Endothelial cell of umbilical vein (primary cell): ENCODE measurements around the gene BCL7C. TPM values are rescaled to one million over a fixed set of nuclear protein-coding genes. Genes with fewer than 3 reads are reported as not detected.

ENCODE experiments used
- BruUV-seq: library from RNA; stranded (reverse); fragments of 400-500 nt; replicated peaks from 2 replicates; lab custom pipeline; 2021; lab: Mats Ljungman, UMichigan
- CTCF ChIA-PET: fragments of 300-600, 350-600 bp; sonication (Branson Sonifier 250); formaldehyde crosslinking; loops from one replicate; lab custom pipeline; 2021; ENCODE audit warnings: antibody characterized with exemption, inconsistent platforms; lab: Charles Lee
- POLR2A ChIA-PET: fragments of 300-600, 350-600 bp; sonication (Branson Sonifier 250); formaldehyde crosslinking; loops from one replicate; lab custom pipeline; 2021; ENCODE audit warnings: antibody characterized with exemption, inconsistent platforms; lab: Charles Lee
- DNase-seq: peaks from one replicate; pipeline ENCODE4 v3.0.0-alpha.2; 2011; ENCODE audit warnings: low read depth, low spot score
- FAIRE-seq: peaks from 2 replicates; lab custom pipeline; 2011; peaks lifted over from hg19 to GRCh38; lab: Jason Lieb, UNC
- H2AFZ ChIP-seq: 2 replicates; pipeline ENCODE4 v1.6.0; 2012; ENCODE audit warnings: low read depth, low read length, control low read depth, inconsistent platforms
- H3K27ac ChIP-seq: 2 replicates; pipeline ENCODE4 v1.5.1; 2011; ENCODE audit warnings: low read depth, mild to moderate bottlenecking, control low read depth, low read length, moderate library complexity; ENCODE audit not compliant: insufficient read depth
- H3K27me3 ChIP-seq, 2 experiments: 2 replicates each; pipeline versions ENCODE4 v1.6.0 to v1.6.1; 2011; ENCODE audit warnings: low read length in 2 of 2, mixed read lengths in 1 of 2; ENCODE audit not compliant: control insufficient read depth in 2 of 2, insufficient read depth in 2 of 2
- H3K36me3 ChIP-seq, 2 experiments: 2 replicates in 1 of 2; 3 replicates in 1 of 2; pipeline ENCODE4 v1.5.1; 2011; ENCODE audit warnings: low read length in 2 of 2, mild to moderate bottlenecking in 1 of 2, moderate library complexity in 1 of 2; ENCODE audit not compliant: control insufficient read depth in 2 of 2, insufficient read depth in 2 of 2; ENCODE audit errors: extremely low read depth in 1 of 2
- H3K4me1 ChIP-seq: 3 replicates; pipeline ENCODE4 v1.5.1; 2011; ENCODE audit warnings: mild to moderate bottlenecking, low read length; ENCODE audit not compliant: control insufficient read depth, insufficient read depth; ENCODE audit errors: extremely low read depth
- H3K4me2 ChIP-seq: 2 replicates; pipeline ENCODE4 v1.6.1; 2011; ENCODE audit warnings: low read length, control low read depth, mixed read lengths; ENCODE audit not compliant: insufficient read depth
- H3K4me3 ChIP-seq, 3 experiments: fragments of 200-600 bp in 1 of 3; sonication (generic), shearing (Covaris generic) in 1 of 3; replicated peaks in 1 of 3; 2 replicates each; pipeline ENCODE4 v1.5.1; 2011 to 2016; ENCODE audit warnings: control low read depth in 3 of 3, low read length in 3 of 3, mild to moderate bottlenecking in 2 of 3, inconsistent platforms in 1 of 3, low read depth in 1 of 3, moderate library complexity in 1 of 3; ENCODE audit not compliant: insufficient read depth in 1 of 3
- H3K79me2 ChIP-seq: 2 replicates; pipeline ENCODE4 v1.6.0; 2012; ENCODE audit warnings: low read length, inconsistent platforms; ENCODE audit not compliant: control insufficient read depth, insufficient read depth
- H3K9ac ChIP-seq: replicated peaks from 2 replicates; pipeline ENCODE3; 2011; ENCODE audit warnings: low read length, control low read depth; ENCODE audit not compliant: insufficient read depth; ENCODE audit errors: extremely low read depth
- H3K9me1 ChIP-seq: replicated peaks from 3 replicates; pipeline ENCODE4 v1.6.0; 2011; ENCODE audit warnings: mild to moderate bottlenecking, low read length; ENCODE audit not compliant: control insufficient read depth, insufficient read depth; ENCODE audit errors: extremely low read depth
- H3K9me3 ChIP-seq: replicated peaks from 2 replicates; pipeline ENCODE4 v1.5.1; 2012; ENCODE audit warnings: low read length, inconsistent platforms; ENCODE audit not compliant: control insufficient read depth, insufficient read depth
- H4K20me1 ChIP-seq: replicated peaks from 2 replicates; pipeline ENCODE3; 2011; ENCODE audit warnings: mild to moderate bottlenecking, low read length; ENCODE audit not compliant: control insufficient read depth, insufficient read depth; ENCODE audit errors: extremely low read depth
- EZH2 ChIP-seq: IDR thresholded peaks from 2 replicates; pipeline ENCODE4 v1.6.1; 2012; ENCODE audit warnings: borderline replicate concordance, low read depth, mild to moderate bottlenecking, moderate library complexity, low read length, inconsistent platforms; ENCODE audit not compliant: severe bottlenecking
- FOS ChIP-seq: IDR thresholded peaks from 2 replicates; pipeline ENCODE4 v1.6.1; 2011; ENCODE audit warnings: mild to moderate bottlenecking, low read length, moderate library complexity, borderline replicate concordance; ENCODE audit not compliant: insufficient read depth
- GATA2 ChIP-seq: IDR thresholded peaks from 2 replicates; pipeline ENCODE4 v1.7.0; 2011; ENCODE audit warnings: low read depth, mild to moderate bottlenecking, moderate library complexity, mixed read lengths, low read length; ENCODE audit not compliant: insufficient read length, insufficient read depth
- JUN ChIP-seq: IDR thresholded peaks from 2 replicates; pipeline ENCODE4 v1.6.1; 2011; ENCODE audit warnings: borderline replicate concordance, low read depth; ENCODE audit not compliant: insufficient read length, insufficient read depth
- MYC ChIP-seq: IDR thresholded peaks from one replicate; pipeline ENCODE4 v1.6.1; 2011; ENCODE audit warnings: mild to moderate bottlenecking, low read depth, low read length
- POLR2A ChIP-seq: IDR thresholded peaks from 2 replicates; pipeline ENCODE4 v1.6.1; 2012; ENCODE audit warnings: low read depth, mild to moderate bottlenecking, control low read depth, low read length
- POLR2AphosphoS5 ChIP-seq: IDR thresholded peaks from 2 replicates; pipeline ENCODE4 v1.6.1; 2012; ENCODE audit warnings: low read depth, mild to moderate bottlenecking, control low read depth, low read length, moderate library complexity; ENCODE audit not compliant: insufficient read depth
- dilution Hi-C: fragments of 300-500 bp; cut with MboI; formaldehyde crosslinking; loops from one replicate; pipeline ENCODE4 v1.15.0; 2019; ENCODE audit warnings: low sequenced_read_pairs; ENCODE audit not compliant: extremely low pct_ligation_motif_present
- intact Hi-C: fragments of 100-400 bp; cut with micrococcal nuclease; formaldehyde crosslinking; loops from one replicate; pipeline ENCODE4 v1.10.0; 2022
- polyA plus RNA-seq, 4 experiments: library from polyadenylated mRNA; depleted of rRNA in 3 of 4; stranded (reverse) in 3 of 4; unstranded in 1 of 4; fragments of >200 nt; gene quantifications; 2 replicates each; pipeline versions ENCODE4 v1.2.1 to v1.2.3, GENCODE V29; 2011 to 2012; ENCODE audit warnings: missing spikeins in 1 of 4
- total RNA-seq: library from RNA; stranded (reverse); gene quantifications from 2 replicates; pipeline ENCODE4 v1.2.3, GENCODE V29; 2021
- TF ChIP-seq, protein P1 (sequence below): IDR thresholded peaks from 2 replicates; pipeline ENCODE4 v1.6.1; 2011; ENCODE audit not compliant: insufficient read depth, insufficient read length
- TF ChIP-seq, protein P2 (sequence below), 2 donors: IDR thresholded peaks; 1 replicate in 1 of 2; 2 replicates in 1 of 2; pipeline ENCODE4 v1.5.1; 2011; ENCODE audit warnings: low read length in 2 of 2, mild to moderate bottlenecking in 2 of 2, moderate library complexity in 2 of 2, control low read depth in 1 of 2, inconsistent platforms in 1 of 2, low read depth in 1 of 2; ENCODE audit not compliant: insufficient read depth in 1 of 2; ENCODE audit errors: extremely low read depth in 1 of 2

Gene BCL7C
- total and polyA plus RNA-seq, 2 donors (not counting 3 experiments of a cell fraction or from before 2014, with no cell fraction given): 30.2 to 38.3 TPM

DNA sequence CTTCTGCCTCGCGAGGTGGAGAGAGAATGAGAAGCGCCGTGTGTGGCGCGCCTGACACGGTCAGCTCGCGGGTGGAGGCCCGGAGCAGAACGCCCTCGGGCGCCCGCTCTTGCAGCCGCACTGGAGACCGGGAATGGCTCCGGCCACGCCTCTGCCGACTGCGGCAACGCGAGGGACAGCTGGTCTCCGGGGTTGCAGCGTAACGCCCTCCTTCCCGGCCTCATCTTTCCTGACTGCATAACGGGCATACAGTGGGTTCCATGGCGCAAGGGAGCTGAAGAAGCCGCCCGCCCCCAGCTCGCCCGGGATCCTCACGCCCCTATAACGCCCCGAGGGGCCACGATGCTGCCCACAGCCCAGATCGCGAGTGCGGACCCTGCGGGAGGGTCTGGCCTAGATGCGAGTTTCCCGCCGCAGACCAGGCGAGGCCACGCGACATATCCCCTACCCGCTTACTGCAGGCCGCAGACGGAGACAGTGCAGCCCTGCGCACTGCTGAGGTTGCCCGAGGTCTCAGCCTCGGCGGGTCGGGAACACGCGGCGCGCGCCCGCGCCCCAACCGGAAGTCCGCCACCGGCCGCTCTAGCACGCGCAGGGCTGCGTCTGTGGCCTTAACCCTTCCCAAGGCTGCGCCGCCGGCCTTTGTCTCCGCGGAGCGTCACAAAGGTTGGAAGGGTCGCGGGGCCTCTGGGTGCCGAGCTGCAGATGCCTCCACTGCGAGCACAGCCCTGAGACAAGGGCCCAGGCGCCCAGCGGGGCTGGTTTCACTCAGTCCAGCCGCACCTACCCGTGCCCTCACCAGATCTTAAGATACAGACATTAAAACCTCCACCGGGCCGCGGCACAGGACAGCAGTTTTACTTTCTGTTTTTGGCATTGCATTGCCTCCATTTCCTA is 18.8 kb downstream of the BCL7C start:
- CTCF ChIA-PET: interaction anchor here (1.0 to 6.0 kb wide), 6 partner anchors 21 to 70 kb away, joined by 3 to 30 read pairs (median 6); no protein-coding TSS in a partner anchor
- no peaks in the 10 kb centered on the region for H3K27me3 ChIP-seq
- dilution Hi-C loops (no loop called here), intact Hi-C loops (loop anchor here (1.0 to 2.0 kb wide), 5 partner anchors 19 to 70 kb away; partner anchors contain the start of gene BCL7C)
- BruUV-seq: TSS peak; percentile 36
- H3K9ac ChIP-seq: peak overlapping the region; percentile 96
- peak overlapping the region; percentile 66 to 83 (median 80) for H3K4me3 ChIP-seq
- no peak for TF ChIP-seq FOS
- TF ChIP-seq JUN: no peak
- TF ChIP-seq EZH2: no peak
- TF ChIP-seq, protein P1, sequence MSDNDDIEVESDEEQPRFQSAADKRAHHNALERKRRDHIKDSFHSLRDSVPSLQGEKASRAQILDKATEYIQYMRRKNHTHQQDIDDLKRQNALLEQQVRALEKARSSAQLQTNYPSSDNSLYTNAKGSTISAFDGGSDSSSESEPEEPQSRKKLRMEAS: peak; percentile 74
- TF ChIP-seq POLR2AphosphoS5: peak; percentile 98
- peak; percentile 12 for TF ChIP-seq GATA2
- peak; percentile 99 for TF ChIP-seq POLR2A
- peak; percentile 21 for TF ChIP-seq MYC
- TF ChIP-seq, protein P2, sequence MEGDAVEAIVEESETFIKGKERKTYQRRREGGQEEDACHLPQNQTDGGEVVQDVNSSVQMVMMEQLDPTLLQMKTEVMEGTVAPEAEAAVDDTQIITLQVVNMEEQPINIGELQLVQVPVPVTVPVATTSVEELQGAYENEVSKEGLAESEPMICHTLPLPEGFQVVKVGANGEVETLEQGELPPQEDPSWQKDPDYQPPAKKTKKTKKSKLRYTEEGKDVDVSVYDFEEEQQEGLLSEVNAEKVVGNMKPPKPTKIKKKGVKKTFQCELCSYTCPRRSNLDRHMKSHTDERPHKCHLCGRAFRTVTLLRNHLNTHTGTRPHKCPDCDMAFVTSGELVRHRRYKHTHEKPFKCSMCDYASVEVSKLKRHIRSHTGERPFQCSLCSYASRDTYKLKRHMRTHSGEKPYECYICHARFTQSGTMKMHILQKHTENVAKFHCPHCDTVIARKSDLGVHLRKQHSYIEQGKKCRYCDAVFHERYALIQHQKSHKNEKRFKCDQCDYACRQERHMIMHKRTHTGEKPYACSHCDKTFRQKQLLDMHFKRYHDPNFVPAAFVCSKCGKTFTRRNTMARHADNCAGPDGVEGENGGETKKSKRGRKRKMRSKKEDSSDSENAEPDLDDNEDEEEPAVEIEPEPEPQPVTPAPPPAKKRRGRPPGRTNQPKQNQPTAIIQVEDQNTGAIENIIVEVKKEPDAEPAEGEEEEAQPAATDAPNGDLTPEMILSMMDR (IDR thresholded peaks at IDR 0.05; ENCODE audit: extremely low read depth in 1 of 2, insufficient read depth in 1 of 2, low read depth in 1 of 2, low read length in 2 of 2): no peak
- FAIRE-seq (peak; percentile 90), DNase-seq (peak; percentile 91)
- peak overlapping the region; percentile 91 for H2AFZ ChIP-seq
- H3K4me2 ChIP-seq: peak overlapping the region; percentile 87
- H3K79me2 ChIP-seq: no peaks in the 10 kb centered on the region
- H3K36me3 ChIP-seq: peaks cover 0 to 5% of the 10 kb centered on the region in 2 experiments
- no peaks in the 10 kb centered on the region for H4K20me1 ChIP-seq
- peak overlapping the region; percentile 85 for H3K27ac ChIP-seq
- POLR2A ChIA-PET: interaction anchor here (0.8 to 1.1 kb wide), 2 partner anchors 31 to 69 kb away, joined by 3 to 4 read pairs; no protein-coding TSS in a partner anchor
- H3K4me1 ChIP-seq: peaks cover 20% of the 10 kb centered on the region
- no peaks in the 10 kb centered on the region for H3K9me3 ChIP-seq
- H3K9me1 ChIP-seq: no peaks in the 10 kb centered on the region
